NCI-H1105 treated with DMSO at 0.1 percent for 48 hours (cell line): Measurements from ENCODE around the gene KRTAP12-3.
"Not testable (repeated sequence)": the region's sequence is repeated elsewhere in the genome, so short reads cannot be mapped to it uniquely, and the experiment has no call there.

ENCODE experiments used
- DNase-seq: peaks from one replicate; lab custom pipeline; 2025; lab: John Stamatoyannopoulos, UW

Gene KRTAP12-3

GRCh38 chr21:44650973-44651675 is 6.6 kb upstream of the KRTAP12-3 start:
- DNase-seq = no peak

DNA sequence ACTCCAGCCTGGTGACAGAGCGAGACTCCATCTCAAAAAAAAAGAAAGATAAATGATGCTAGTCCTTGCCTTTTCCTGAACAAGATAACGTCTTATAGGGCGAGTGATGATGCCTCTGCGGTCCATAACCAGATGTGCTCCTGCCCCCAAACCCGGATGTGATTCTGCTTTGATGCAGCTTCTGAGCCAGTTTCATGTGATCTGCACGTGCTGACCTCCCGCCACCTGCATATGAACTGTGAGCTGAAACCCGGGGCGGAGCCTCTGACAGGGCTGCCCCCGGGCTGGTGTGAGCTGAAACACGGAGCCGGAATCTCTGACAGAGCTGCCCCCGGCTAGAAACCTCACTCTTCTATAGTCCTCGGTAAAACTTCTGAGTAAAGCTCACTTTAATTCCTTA is 4.6 kb upstream of the KRTAP12-3 start:
- no peak for DNase-seq

GRCh38 chr21:44653656-44654575 is 3.8 kb upstream of the KRTAP12-3 start:
- DNase-seq = no peak

DNA sequence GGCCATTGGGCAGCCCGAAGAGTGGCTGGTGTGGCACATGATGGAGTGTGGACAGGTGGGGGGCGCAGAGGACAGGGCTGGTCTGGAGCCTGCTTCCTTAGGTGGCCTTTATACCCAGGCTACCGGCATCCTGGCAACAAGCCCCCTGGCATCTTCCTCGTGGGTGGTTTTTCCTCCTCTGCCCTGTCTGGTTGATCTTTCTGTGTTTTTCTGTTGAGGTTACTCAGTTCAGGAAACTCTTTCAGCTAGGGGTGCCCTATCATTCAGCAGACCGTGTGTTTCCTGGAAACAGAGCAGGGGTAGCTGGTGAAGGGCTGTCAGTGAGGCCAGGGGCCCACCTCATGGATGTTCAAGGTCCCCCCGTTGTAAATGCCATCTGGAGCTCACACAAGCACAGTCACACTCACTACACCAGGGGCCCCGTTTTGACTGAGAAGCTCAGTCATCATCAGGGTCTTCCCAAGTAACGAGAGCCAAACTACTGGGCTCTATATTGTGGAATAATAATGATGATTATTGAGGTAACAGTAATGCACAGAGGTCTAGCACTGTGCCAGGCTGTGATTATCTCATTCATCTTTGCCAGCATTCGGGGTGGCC is 3.1 kb upstream of the KRTAP12-3 start, which contains the start of gene KRTAP12-4:
Gene KRTAP12-4 (minus strand): TSS at position 84 of the 600 bp plus-strand sequence. CDS start 45 bp downstream, at position 39.
- DNase-seq = no peak

DNA sequence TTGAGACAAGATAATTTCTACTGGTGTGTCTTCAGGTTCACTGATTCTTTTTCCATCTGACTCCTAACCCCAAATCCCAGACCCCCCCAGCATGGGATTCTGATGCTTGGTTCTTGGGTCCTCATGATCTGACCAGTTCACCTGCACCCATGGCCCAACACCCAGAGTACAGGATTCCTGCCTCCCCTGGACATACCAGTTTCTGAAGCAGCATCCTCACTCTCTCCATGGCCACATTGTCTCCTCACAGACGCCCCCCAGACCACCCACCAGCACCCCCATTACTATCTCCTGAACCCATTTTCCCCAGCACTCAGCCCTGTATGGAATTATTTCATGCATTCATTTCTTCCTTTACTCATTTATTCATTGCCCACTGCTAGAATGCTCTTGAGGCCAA is 864 bp upstream of the KRTAP12-3 start:
- no peak for DNase-seq

DNA sequence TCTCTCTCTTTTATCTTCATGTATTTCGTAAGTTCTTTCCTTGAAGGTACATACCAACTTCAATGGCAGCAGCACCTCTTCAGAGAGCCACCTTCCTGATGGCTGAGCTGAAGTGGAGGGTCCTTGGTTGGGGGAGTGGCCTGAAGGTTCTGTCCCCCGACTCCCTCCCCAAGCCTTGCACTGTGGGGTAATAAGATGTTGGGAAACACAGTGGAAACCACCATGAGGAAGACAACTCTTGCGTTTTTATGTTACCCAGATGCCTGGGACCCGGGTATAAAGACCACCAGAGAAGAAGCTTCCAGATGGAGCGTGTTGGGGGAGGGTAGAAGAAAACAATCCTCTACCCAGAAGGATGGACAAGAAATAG is 794 bp downstream of the KRTAP12-3 start:
- DNase-seq = no peak

- DNase-seq = no peak
Observed at GRCh38 chr21:44658913-44659595, 1.3 kb downstream of the KRTAP12-3 start.

GRCh38 chr21:44661567-44661966 is 3.8 kb downstream of the KRTAP12-3 start:
- DNase-seq = not testable (repeated sequence)

DNA sequence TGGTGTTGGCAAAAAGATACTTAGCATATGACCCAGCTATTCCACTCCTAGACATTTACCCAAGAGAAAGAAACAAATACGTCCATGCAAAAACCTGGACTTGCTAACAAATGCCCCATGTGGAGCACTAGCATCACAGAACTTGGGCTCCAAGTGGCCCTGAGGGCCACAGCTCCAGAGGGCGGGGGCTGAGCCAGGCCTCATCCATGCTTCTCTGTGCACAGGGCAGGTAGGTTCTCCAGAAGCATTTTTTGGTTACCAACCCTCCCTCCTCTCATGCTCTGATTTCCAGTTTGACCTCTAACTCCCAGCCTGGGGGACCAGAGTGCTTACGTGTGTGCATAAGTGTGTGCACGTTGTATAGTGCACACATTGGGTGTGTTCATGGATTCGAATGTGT is 7.0 kb downstream of the KRTAP12-3 start:
- DNase-seq = no peak

GRCh38 chr21:44666401-44667320 is 8.9 kb downstream of the KRTAP12-3 start, which contains the start of gene KRTAP12-2:
Gene KRTAP12-2 (minus strand): TSS chr21:44666927. CDS start chr21:44666886, 41 bp downstream.
- DNase-seq = peak; percentile 14

DNA sequence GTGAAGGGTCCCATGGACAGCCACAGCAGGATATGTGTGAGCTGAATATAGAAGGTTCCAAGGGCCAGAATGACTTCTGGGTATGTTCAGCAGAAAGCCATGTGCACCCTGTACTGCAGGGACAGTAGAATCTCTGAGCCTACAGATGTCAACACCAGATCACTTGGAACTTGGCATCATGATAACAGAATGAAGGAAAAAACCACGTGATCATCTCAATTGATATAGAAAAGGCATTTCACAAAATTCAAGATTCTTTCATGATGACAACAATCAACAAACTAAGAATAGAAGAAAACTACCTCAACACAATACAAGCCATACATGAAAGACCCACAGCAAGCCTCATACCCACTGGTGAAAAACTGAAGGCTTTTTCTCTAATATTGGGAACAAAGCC is 9.9 kb downstream of the KRTAP12-3 start:
- no peak for DNase-seq

DNA sequence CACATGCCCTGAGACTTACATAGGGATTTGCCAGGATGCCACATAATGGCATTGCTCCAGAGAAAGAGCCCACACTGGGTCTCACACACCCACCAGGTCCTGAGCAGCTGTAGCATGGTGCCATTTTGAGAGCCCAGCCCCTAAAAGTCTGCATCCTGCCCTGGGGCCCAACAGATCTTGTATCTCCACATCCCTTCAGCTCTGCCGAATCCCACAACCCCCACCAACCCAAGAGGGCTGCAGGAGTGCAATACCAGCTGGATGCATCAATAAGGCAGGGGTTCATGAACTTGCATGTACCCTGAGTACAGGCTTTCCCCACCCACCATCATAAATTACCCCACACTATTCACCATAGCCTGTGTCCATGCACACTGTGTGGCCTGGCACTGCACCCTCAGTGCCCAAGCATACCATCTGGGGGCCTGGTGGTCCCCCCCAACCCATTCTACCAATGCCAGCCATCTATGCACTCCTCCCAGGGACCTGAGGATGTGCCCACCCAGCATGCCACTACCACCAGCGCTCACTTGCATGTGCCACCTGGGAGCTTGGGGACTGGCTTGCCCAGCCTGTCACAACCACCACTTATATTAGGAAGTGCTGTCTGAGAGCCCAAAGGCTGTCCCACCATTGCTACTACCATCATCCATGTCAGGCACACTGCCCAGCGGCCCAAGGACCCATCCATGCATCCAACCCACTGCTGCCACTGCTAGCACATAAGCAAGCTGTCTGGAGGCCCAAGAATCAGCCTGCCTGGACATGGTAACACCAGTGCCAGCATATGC is 13.1 kb downstream of the KRTAP12-3 start:
- DNase-seq = no peak

- DNase-seq = no peak
Observed at GRCh38 chr21:44671911-44672310, 14.2 kb downstream of the KRTAP12-3 start.

GRCh38 chr21:44677881-44678280 is 20.1 kb downstream of the KRTAP12-3 start:
- no peak for DNase-seq

DNA sequence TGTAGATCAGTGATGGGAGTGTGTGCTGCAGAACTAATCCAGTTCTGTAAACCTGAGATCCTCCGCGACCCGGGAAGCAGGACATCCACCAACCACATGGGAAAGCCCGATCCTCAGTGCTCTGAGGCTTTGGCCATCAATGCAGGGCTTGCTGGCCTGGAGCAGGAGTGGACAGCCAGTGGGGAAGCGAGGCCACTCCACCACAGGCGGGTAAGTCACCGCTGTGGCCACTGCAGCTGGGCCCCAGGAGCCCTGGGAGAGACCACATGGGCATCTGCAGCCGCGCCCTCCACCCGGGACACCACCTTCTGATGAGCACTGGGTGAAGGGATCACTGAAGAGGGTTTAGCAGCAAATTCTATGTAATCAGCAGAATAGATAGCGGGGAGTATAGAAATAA is 23.4 kb downstream of the KRTAP12-3 start:
- DNase-seq = no peak

- DNase-seq = peak; percentile 98
Observed at GRCh38 chr21:44681861-44682579, 24.3 kb downstream of the KRTAP12-3 start, which contains the start of gene KRTAP12-1. Gene KRTAP12-1 (minus strand): TSS chr21:44682163. CDS start chr21:44682123, 40 bp downstream.

DNA sequence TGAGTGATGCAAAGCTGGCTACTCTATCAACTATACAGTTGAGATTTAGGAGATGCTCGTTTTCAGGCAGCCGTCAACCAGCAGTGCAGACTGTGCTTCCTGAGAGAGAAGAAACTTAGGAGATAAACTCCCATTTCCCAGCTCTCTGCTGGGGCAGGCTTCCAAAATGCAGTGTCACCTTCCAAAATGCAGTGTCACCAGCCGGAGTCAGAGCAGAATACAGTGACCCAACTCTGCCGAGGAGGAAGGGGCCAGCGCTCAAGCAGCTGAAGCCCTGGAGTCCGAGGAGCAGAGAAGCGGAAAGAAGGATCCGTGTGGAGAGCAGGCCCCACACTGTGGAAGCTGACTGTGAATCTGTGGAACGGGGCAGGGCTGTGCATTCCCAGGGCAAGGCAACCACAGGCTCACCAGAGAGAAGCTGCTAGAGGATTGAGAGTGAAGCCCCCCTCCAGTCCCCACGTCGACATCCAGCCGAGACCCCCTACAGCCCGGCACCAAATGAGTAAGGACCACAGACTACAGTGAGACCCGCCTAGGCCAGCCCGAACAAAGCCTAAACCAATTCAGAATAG is 24.9 kb downstream of the KRTAP12-3 start:
- DNase-seq = no peak

DNA sequence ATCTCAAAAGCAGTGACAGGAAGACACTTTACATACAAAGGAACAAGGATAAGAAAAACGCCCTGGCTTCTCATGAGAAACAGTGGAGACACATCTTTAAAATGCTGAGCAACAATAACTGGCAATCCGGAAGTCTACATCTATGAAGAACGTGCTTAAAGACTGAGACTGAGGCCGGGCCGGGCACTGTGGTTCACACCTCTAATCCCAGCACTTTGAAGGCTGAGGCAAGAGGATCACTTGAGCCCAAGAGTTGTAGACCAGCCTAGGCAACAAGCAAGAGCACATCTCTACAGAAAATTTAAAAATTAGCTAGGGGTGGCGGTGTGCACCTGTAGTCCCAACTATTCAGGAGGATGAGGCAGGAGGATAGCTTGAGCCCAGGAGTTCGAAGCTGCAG is 26.3 kb downstream of the KRTAP12-3 start:
- DNase-seq = no peak

DNA sequence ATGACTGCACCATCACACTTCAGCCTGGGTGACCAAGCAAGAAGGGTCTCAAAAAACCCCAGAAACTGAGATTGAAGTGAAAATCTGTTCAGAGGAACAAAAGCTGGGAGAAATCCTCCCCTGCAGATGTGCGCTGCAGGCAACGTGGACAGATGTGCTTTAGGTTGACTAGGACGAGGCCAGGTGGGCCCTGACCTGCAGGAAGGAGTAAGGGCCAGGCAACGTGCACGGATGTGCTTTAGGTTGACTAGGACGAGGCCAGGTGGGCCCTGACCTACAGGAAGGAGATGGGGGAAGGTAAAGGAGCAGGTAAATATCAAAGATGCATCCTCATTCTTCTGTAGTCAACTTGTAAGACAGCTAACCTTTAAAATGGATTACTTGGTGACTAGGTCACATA is 26.8 kb downstream of the KRTAP12-3 start:
- no peak for DNase-seq
